HG03280 (cell line): ENCODE data around the gene DNAH5.
"Not testable (repeated sequence)": the region's sequence is repeated elsewhere in the genome, so short reads cannot be mapped to it uniquely, and the experiment has no call there.

Experiments used
- ATAC-seq: cut with Tn5 transposase; IDR thresholded peaks from one replicate; pipeline ENCODE4 v1.9.1; 2021; ENCODE audit warnings: mild to moderate bottlenecking, moderate library complexity; ENCODE audit not compliant: unreplicated experiment

The DNAH5 gene, protein sequence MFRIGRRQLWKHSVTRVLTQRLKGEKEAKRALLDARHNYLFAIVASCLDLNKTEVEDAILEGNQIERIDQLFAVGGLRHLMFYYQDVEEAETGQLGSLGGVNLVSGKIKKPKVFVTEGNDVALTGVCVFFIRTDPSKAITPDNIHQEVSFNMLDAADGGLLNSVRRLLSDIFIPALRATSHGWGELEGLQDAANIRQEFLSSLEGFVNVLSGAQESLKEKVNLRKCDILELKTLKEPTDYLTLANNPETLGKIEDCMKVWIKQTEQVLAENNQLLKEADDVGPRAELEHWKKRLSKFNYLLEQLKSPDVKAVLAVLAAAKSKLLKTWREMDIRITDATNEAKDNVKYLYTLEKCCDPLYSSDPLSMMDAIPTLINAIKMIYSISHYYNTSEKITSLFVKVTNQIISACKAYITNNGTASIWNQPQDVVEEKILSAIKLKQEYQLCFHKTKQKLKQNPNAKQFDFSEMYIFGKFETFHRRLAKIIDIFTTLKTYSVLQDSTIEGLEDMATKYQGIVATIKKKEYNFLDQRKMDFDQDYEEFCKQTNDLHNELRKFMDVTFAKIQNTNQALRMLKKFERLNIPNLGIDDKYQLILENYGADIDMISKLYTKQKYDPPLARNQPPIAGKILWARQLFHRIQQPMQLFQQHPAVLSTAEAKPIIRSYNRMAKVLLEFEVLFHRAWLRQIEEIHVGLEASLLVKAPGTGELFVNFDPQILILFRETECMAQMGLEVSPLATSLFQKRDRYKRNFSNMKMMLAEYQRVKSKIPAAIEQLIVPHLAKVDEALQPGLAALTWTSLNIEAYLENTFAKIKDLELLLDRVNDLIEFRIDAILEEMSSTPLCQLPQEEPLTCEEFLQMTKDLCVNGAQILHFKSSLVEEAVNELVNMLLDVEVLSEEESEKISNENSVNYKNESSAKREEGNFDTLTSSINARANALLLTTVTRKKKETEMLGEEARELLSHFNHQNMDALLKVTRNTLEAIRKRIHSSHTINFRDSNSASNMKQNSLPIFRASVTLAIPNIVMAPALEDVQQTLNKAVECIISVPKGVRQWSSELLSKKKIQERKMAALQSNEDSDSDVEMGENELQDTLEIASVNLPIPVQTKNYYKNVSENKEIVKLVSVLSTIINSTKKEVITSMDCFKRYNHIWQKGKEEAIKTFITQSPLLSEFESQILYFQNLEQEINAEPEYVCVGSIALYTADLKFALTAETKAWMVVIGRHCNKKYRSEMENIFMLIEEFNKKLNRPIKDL (N-terminal part only)

DNA sequence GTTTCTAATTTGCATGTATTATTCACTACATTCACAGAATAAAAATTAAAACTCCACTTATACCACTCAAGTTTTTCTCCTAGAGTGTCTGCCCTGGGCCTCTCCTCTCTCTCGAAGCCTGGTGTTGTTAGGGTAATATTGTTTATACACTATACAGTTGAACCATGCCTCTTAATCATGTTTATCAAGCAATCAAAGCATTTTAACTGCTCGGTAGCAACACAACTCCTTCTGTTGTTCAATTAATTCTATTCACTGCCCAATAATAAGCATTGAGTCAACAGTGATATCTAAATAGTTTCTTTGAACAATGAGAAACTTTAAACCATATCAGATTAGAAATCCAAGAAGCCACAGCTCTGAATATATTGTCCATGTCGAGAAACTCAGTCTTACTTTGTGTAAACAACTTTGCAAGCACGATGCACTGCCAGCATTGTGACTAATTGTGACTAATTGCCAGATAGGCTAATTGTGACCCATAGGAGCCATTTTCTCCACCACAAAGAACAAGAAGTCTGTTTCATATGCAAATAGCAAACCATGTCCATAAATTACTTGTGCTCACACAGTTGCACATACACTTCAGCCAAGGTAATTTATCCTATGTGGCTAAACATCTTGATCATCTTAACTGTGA lies at the start of gene DNAH5:
TSS of gene DNAH5 (minus strand) at position 129 of the 640 bp plus-strand sequence. CDS start 250 bp downstream, outside the sequence.
- no peak for ATAC-seq

DNA sequence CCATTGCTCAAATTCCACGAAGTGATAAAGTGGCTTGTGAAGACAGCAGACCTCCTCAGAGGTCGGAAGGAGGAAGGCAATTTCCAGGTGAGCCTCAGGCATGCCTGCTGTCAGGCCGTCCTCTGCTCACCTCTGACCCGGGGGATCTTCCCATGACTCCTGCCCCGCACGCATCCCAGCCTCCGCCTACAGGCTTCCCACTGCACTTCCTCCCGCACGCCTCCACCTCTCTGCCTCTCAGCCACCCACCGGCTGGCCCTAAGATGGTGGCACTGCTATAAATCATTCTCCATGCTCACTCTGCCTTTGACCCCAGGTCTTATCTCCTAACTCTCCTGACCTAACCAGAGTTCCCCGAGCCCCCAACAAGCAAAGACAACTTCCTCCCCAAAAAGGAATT lies 49.4 kb upstream of the DNAH5 start:
- no peak for ATAC-seq

DNA sequence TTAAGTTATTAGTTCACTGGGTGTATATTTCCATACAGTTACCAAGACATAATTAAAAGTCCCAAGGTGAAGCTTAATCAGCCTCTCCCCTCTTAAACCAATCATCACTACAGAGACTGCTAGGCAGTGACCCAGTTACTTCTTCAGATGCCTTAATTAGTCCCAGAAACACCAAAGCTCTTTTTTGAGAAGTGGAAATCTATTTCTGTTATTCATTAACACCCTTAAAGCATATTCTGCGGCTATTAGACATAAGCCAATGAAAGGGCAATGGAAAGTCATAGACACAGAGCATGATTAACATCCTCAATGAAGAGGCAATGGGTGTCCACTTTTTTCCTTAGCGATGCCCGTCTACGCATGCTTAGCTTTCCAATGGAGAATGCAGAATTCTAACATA lies 48.3 kb upstream of the DNAH5 start:
- no peak for ATAC-seq

DNA sequence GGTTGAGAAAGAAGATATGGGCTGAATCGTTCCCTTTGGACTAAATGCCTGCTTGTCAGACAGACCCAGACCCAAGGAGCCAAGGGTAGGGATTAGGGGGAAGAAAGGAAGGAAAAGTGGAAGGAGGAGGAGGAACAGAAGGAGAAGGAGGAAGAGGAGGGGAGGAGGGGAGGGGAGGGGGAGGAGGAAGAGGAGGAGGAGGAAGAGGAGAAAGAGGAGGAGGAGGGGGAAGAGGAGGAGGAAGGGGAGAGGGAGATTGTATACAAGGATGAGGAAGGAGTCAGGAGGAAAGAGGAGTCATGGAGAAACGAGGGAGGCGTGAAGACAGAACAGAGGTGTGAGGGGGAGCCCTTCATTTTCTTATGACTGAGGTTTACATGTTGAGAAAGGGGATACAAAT lies 46.9 kb upstream of the DNAH5 start:
- ATAC-seq: no peak

DNA sequence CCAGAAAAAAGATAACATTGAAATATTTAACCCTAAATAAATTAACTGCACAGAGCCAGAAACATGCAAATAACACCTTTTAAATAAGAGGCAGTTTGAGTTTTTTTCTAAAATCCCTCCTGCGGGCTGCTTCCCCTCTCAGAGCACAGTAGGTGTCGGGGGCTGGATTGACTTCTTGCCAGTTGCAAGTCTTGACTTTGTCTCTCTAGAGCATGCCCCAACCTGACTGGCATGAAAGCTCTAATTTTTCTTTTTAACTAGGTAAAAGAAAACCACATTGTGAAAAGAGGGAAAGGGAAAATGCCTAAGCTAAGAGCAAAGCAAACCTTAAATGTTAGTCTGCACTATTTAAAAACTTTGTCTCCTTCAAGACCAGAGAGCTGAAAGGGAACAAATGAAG lies 46.4 kb upstream of the DNAH5 start:
- no peak for ATAC-seq

DNA sequence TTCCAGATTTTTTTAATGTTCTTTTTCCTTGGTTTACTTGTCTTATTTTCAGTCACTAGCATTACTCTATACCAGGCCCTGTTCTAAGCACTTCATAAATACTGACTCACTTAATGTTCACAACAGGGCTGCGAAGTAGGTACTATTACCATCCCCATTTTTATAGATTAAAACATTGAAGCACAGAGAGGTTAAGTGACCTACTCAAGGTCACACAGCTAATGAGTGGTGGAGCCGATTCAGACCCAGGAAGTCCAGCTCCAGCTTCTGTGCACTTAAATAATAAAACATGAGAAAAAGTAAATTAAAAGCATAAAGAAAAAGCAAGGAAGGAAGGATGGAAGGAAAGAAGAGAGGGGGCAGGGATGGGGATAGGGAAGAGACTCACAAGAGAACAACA lies 45.3 kb upstream of the DNAH5 start:
- no peak for ATAC-seq

DNA sequence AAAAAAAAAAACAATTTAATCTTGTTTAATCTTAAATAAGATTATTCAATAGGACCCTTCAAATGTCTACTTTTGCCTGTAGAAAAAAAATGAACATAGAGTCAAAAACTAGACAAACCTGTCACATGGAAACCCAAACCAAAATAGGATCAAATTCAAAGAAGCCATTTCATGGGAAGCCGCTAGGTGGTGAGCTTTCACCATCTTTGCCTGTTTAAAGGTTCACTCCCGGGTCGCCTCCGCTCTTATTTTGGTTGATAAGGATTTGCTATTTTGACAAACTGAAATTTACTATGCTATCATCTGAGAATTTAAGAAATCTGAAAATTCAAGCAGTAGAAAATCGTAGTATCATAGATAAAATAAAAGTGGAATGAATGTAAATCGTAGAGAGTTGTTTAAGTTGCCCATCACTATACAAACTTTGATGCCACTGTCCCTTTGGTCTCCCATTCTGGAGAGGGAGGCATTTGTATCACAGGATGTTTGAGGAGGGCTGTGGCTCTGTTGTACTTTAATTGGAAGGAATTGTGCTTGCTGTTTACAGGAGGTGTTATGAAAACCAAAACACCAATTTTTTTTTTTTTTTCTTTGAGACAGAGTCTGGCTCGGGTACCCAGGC lies 43.5 kb upstream of the DNAH5 start:
- ATAC-seq: peak; percentile 68

DNA sequence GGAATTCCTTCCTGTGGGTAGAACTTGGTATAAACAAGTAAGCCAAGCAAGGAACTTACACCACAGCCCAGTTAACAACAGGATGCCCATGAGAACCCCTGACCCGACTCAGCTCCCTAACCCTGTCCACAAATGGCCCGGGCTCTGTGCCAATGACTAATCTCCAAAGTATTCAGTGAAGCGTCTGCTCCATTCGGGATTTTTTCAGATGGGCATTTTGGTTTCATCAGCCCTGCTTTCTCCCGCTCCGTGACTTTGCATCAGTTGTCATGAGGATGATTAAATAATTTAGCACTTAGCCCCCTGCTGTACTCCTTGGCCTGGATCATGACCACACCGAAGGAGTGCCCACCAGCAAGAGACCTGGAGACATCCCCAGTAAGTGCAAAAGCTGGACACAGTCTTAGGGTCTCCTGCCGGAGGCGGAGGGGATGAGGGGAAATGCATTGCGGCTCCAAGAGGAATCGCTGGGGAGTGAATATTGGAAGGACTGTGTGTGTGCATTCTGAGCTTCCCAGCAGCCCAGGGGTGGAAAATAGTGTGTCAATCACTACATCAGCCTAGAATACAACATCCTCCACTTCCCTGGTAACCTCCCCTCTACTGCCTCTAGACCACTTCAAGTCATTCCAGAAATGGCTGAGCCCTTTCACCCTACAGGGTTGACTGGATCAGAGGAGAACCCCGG lies 41.4 kb upstream of the DNAH5 start:
- no peak for ATAC-seq

DNA sequence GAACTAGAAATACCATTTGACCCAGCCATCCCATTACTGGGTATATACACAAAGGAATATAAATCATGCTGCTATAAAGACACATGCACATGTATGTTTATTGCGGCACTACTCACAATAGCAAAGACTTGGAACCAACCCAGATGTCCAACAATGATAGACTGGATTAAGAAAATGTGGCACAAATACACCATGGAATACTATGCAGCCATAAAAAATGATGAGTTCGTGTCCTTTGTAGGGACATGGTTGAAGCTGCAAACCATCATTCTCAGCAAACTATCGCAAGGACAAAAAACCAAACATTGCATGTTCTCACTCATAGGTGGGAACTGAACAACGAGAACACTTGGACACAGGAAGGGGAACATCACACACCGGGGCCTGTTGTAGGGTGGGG lies 40.4 kb upstream of the DNAH5 start:
- ATAC-seq: not testable (repeated sequence)

DNA sequence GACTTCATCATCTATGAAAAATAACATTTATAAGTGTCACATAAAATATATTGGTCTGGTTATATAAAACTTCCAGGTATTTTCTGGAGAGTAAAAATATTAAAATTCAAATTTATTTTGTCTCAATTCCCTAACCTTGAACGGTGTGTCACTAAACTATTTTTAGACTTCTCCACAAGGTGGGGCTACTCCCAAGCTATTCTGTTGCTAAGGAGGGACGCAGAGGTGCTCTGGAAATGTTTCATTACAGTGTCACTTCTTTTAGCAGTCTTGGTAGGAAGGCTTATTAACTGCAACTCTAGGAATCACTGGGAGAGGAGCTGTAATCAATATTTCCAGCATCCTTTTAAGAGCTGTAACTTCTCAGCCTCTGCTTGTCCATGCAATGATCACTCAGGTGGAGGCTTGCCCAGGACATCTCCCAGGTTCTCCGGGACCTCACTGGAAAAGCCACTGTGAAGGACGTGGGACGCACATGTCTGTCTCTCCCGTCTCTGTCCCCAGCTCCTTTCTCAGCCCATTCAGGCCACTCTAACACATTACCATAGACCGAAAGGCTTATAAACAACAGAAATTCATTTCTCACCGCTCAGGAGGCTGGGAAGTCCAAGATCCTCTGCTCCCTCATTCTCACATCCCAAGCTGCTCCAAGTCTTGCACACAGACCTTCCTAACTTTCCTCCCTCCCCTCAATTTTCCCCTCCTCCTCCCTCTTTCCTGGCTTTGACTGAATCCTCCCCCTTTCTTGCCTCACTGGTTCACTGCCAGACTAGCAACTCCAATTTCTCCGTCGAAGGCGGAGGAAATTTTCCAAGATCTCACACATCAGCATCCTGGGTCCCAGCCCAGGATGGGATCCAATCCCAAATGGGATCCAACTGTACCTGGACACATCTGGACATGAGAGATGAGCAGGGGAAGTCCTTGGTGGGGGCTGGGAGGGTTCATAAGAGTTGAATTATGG lies 32.7 kb upstream of the DNAH5 start:
- no peak for ATAC-seq

DNA sequence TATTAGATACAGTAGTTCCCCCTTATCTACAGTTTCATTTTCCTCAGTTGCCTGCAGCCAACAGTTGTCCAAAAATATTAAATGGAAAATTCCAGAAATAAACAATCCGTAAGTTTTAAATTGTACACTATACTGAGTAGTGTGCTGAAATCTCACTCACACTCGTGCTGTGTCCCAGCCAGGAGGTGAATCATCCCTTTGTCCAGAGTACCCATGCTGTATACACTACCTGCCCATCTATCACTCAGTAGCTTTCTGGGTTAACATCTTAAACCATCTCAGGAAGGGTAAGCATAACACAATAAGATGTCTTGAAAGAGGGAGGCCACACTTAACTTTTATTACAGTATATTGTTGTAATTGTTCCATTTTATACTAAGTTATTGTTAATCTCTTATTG lies 31.7 kb upstream of the DNAH5 start:
- no peak for ATAC-seq

DNA sequence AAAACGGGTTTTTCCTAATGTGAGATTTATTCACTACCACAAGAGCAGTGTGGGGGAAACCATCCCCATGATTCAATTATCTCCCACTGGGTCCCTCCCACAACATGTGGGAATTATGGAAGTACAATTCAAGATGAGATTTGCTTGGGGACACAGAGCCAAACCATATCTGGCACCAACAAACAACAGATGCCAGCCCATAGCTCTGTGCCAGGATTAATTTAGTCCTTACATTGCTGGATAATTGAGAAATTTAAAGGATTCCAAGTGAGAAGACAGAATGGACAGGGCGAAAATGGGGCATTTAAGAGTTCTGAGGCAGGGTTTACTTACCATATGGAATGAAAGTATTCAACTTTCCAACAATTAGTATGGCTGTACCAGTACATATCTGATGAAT lies 30.8 kb upstream of the DNAH5 start:
- no peak for ATAC-seq

DNA sequence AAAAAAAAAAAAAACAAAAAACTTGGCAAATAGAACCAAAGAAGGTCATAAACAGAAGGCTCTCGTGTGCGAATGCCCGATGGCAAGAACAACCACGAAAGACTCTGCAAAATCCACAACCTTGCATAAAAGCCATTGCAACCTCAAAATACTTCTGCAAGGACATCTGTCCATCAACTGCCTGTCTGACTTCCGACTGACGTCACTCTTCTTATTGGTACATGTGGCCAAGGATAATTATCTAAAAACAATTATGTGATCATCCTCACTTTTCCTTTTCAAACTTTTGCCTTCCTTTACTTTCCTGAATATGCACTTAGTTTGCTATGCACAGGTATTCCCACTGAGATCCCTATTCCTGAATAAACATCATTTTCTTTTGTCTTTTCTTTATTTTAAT lies 29.2 kb upstream of the DNAH5 start:
- no peak for ATAC-seq

DNA sequence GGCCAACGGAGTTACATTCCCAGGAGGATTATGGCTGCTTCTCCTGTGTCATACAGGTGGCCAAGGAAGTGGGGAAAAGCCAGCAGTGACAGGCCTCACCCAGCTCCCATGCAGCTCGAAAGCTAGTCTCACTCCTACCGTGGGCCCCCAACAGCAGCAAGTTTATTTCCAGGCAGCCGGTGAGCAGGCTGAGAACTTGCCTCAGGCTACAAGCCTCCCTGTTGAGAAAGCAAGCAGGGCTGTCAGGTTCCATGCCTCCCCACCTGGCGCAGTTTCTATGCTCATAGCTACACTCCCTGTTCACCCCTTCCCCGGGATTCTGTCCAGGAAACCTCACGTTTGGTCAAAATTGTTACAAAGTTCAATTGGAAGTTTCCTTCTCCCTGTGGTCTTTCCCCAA lies 27.5 kb upstream of the DNAH5 start:
- ATAC-seq: no peak

DNA sequence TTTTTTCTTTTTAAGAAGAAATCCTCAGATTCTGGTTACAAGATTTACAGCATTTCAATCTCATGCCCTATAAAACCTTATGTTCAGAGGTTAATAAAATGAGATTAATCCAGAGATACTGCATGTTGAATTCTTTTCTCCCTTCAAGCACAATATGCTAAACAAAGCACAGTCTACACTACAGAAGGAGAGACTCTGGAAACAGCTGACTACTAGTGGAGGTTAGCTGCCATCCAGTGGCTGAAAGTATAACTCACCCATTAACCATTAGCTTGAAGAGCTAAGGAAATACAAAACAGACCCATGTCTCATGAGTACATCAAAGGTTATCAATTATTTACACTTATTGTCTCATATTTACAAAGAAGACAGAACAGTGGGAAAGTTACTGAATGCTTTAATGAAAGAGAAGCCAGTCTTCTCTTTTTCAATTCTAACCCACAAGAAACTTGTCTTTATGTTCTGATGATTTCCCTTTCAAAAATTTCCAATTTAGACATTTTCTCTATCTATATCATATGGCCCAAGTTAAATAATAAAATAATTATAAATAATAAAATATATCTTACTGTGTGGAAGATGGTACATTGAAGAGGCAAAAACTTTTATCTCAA lies 12.7 kb upstream of the DNAH5 start:
- peak; percentile 92 for ATAC-seq

DNA sequence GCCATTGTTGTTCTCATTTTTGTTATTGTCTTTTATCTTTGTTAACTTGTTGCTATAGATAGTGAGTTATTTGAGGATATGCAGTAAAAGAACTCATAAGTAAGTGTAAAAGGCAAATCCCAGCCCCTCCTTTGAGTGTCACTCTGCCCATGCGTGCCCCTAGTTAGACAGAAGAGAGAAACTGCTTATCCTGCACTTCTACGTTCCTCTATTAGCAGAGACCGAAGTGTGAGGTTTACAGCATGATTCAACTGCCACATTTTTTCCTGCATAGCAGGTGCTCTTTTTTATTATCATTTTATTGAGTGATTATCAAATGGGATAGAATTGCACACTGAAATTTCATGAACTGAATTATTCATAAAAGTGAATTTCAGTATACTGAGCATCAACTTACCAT lies 12.0 kb upstream of the DNAH5 start:
- no peak for ATAC-seq

DNA sequence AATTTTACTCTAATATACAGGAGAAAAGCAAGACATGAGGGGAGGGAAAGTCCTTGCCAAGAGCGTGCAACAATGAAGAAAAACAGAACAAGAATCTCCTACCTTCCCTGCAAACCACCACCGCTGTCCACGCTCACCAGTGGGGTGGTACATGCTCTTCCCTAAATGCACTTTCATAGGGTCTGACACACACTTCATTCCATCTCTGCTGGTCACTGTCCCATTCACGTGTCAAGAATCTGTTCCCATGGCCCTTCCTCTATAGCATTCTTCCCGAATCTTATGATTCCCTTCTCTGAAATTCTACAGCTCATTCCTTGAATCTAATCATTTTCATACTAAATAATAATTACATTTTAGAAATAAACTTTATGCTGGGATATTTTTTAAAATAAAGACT lies 11.4 kb upstream of the DNAH5 start:
- no peak for ATAC-seq

DNA sequence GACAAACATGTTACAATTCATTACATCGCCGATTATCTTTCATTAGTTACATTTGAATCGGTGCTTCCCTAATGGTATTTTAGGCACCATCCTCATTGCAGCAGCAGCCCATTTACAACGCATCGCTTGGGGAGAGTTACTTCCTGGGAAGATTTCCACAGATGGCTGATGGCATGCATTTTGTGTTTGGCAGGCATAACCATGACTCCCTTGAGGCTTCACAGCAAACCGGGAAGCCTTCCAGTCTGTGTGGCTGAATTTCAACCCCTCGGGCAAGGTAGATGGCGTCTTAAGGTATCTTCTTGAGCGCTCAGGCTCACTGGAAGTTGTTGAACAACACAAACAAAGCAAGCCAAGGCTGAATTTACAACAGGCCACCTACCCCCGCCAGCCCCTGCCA lies 1.6 kb upstream of the DNAH5 start:
- no peak for ATAC-seq
